Right lobe of liver (tissue), 6 donors: ENCODE measurements around the gene GABRA5. TPM values are rescaled to one million over a fixed set of nuclear protein-coding genes. Genes with fewer than 3 reads are reported as not detected.

Experiments used
- ATAC-seq, 4 donors: fragments of 200-7000 bp; cut with Tn5 transposase; one replicate each; pipeline ENCODE4 v1.9.1; 2020; ENCODE audit warnings: mild to moderate bottlenecking in 4 of 4, moderate library complexity in 4 of 4
- DNase-seq, 3 donors: peaks; one replicate each; pipeline ENCODE4 v3.0.0-alpha.2; 2020
- H3K27ac ChIP-seq, 3 donors: fragments of 200-600 bp; one replicate each; pipeline ENCODE4 v1.8.0; 2022
- H3K27me3 ChIP-seq, 2 donors: fragments of 200-600 bp; one replicate each; pipeline ENCODE4 v1.8.0; 2022
- H3K36me3 ChIP-seq, 4 donors: fragments of 200-600 bp; sonication (generic) in 1 of 4; one replicate each; pipeline versions ENCODE4 v1.5.1 to v1.8.0; 2017 to 2022; ENCODE audit warnings: control low read depth in 1 of 4
- H3K4me1 ChIP-seq, 4 donors: fragments of 200-600 bp; sonication (generic) in 1 of 4; one replicate each; pipeline versions ENCODE4 v1.5.1 to v1.8.0; 2017 to 2022; ENCODE audit warnings: control low read depth in 1 of 4
- H3K4me3 ChIP-seq, 3 donors: fragments of 200-600 bp; one replicate each; pipeline ENCODE4 v1.8.0; 2022
- H3K9me3 ChIP-seq, 4 donors: fragments of 200-600 bp; sonication (generic) in 1 of 4; one replicate each; pipeline versions ENCODE4 v1.5.1 to v1.8.0; 2017 to 2022; ENCODE audit warnings: control low read depth in 1 of 4
- CTCF ChIP-seq, 4 donors: fragments of 200-600 bp in 3 of 4; fragments of 450-650 bp in 1 of 4; IDR thresholded peaks; one replicate each; pipeline versions ENCODE4 v1.5.1 to v1.8.0; 2016 to 2022; ENCODE audit warnings: antibody characterized with exemption in 4 of 4, mild to moderate bottlenecking in 2 of 4
- POLR2A ChIP-seq: fragments of 450-650 bp; IDR thresholded peaks from one replicate; pipeline ENCODE4 v1.6.1; 2017; ENCODE audit warnings: antibody characterized with exemption, mild to moderate bottlenecking
- WGBS: methylation state at CpG from one replicate; pipeline ENCODE4 v1.1.6; 2018; ENCODE audit warnings: low coverage, low lambda C conversion rate; ENCODE audit not compliant: insufficient coverage; ENCODE audit errors: missing lambda C conversion rate; 5-methylcytosine and 5-hydroxymethylcytosine counted together
- intact Hi-C, 2 donors: fragments of 100-400 bp; cut with DNase I; formaldehyde crosslinking; loops; one replicate each; pipeline versions ENCODE4 v1.11.2 to v1.14.1; 2022
- total RNA-seq, 6 experiments: library from RNA; depleted of rRNA in 2 of 6; stranded (reverse); fragments of >200 nt in 2 of 6; fragmentation: NEBNext Ultra II Directional in 3 of 6; extraction: Animal tissue kit (Norgen Biotek cat#: 25700) in 3 of 6; gene quantifications; one replicate each; pipeline versions ENCODE4 v1.1.0 to v1.2.4, GENCODE V29; 2016 to 2023
- donor health status: DM: no; HTN: yes; CAD: no.
- donor health status: DM: no; HTN: no; CAD: no.
- donor health status: DM: no; HTN: no; CAD: no.
- donor health status: DM: no; HTN: yes; CAD: no.
- donor health status: DM: no; HTN: yes; CAD: no.

GABRA5 gene
- total RNA-seq, 6 experiments from 2014 or later, result not detected

GRCh38 chr15:26841941-26842340 lies 24.9 kb upstream of the GABRA5 start:
- no peak overlapping the region for H3K27ac ChIP-seq
- H3K4me3 ChIP-seq, result no peak overlapping the region
- H3K27me3 ChIP-seq, result no peaks in the 10 kb centered on the region
- intact Hi-C loops, result no loop called here
- TF ChIP-seq CTCF (IDR thresholded peaks at IDR 0.05), result no peak
- TF ChIP-seq POLR2A, result no peak
- no peaks in the 10 kb centered on the region for H3K9me3 ChIP-seq
- 40% methylated on average over 12 of the region's 12 CpGs for WGBS
- H3K36me3 ChIP-seq, result no peaks in the 10 kb centered on the region
- DNase-seq (no peak), ATAC-seq (no peak)
- no peaks in the 10 kb centered on the region for H3K4me1 ChIP-seq

GRCh38 chr15:26842391-26842790 lies 24.5 kb upstream of the GABRA5 start:
- Histone ChIP-seq H3K36me3 (no peaks in the 10 kb centered on the region), H3K9me3 (no peaks in the 10 kb centered on the region), H3K27me3 (no peaks in the 10 kb centered on the region), H3K4me1 (no peaks in the 10 kb centered on the region), H3K4me3 (no peak overlapping the region), H3K27ac (no peak overlapping the region)
- WGBS, result 53% methylated on average over 3 of the region's 11 CpGs
- intact Hi-C loops, result no loop called here
- TF ChIP-seq POLR2A, result no peak
- no peak for TF ChIP-seq CTCF (IDR thresholded peaks at IDR 0.05)
- ATAC-seq, result no peak
- no peak for DNase-seq

GRCh38 chr15:26844901-26845300 lies 22.0 kb upstream of the GABRA5 start:
- Histone ChIP-seq H3K4me3 (no peak overlapping the region), H3K4me1 (no peaks in the 10 kb centered on the region), H3K9me3 (no peaks in the 10 kb centered on the region), H3K27me3 (no peaks in the 10 kb centered on the region), H3K36me3 (no peaks in the 10 kb centered on the region), H3K27ac (no peak overlapping the region)
- intact Hi-C loops, result no loop called here
- TF ChIP-seq POLR2A (no peak), CTCF (IDR thresholded peaks at IDR 0.05) (no peak)
- ATAC-seq (no peak), DNase-seq (no peak)

GRCh38 chr15:26848498-26848897 lies 18.4 kb upstream of the GABRA5 start:
- no peak for DNase-seq
- Histone ChIP-seq H3K27me3 (no peaks in the 10 kb centered on the region), H3K4me3 (no peak overlapping the region), H3K27ac (no peak overlapping the region), H3K4me1 (no peaks in the 10 kb centered on the region), H3K36me3 (no peaks in the 10 kb centered on the region), H3K9me3 (no peaks in the 10 kb centered on the region)
- TF ChIP-seq CTCF (IDR thresholded peaks at IDR 0.05), result no peak
- TF ChIP-seq POLR2A, result no peak
- intact Hi-C loops, result no loop called here
- 45% methylated on average over 1 of the region's 1 CpG for WGBS
- ATAC-seq, result no peak

GRCh38 chr15:26850161-26850560 lies 16.7 kb upstream of the GABRA5 start:
- Histone ChIP-seq H3K4me1 (no peaks in the 10 kb centered on the region), H3K36me3 (no peaks in the 10 kb centered on the region), H3K9me3 (no peaks in the 10 kb centered on the region), H3K4me3 (no peak overlapping the region), H3K27me3 (no peaks in the 10 kb centered on the region), H3K27ac (no peak overlapping the region)
- intact Hi-C loops, result no loop called here
- 81% methylated on average over 3 of the region's 3 CpGs for WGBS
- DNase-seq (no peak), ATAC-seq (no peak)
- no peak for TF ChIP-seq CTCF (IDR thresholded peaks at IDR 0.05)
- TF ChIP-seq POLR2A, result no peak
